Measurements from ENCODE around the gene CMSS1.

DNA sequence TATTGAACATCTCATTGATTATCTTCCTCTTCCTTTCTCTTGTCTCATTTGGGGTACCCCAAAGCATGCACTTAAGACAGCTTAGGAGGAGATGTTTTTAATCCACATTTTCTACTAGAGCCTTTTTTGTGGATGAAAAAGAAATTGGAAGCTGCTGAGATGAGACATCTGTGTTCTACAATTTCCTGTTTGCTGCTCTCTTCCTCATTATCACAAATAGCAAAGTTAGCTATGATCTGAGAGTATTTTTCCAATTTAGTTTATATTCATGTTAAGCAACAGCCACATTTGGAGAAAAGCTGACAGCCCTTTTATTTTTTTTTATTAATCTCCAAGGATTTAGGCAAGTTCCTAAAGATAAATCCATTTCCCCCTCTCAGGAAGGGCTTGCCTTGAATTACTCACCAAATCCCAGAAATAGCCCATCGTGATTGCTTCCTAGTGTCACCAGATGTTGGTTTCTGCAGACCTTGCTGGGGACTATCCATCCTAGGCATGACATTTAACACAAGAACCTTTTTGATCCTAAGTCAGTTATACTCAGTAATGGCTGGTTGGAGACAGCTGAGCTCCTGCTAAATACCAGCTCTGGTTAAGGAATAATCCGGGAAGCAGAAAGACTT lies 367.4 kb downstream of the CMSS1 start:
- TF ChIP-seq POLR2AphosphoS5 (IDR thresholded peaks at IDR 0.05; ENCODE audit: low read depth, low read length): no peak
- TF ChIP-seq, protein P1, sequence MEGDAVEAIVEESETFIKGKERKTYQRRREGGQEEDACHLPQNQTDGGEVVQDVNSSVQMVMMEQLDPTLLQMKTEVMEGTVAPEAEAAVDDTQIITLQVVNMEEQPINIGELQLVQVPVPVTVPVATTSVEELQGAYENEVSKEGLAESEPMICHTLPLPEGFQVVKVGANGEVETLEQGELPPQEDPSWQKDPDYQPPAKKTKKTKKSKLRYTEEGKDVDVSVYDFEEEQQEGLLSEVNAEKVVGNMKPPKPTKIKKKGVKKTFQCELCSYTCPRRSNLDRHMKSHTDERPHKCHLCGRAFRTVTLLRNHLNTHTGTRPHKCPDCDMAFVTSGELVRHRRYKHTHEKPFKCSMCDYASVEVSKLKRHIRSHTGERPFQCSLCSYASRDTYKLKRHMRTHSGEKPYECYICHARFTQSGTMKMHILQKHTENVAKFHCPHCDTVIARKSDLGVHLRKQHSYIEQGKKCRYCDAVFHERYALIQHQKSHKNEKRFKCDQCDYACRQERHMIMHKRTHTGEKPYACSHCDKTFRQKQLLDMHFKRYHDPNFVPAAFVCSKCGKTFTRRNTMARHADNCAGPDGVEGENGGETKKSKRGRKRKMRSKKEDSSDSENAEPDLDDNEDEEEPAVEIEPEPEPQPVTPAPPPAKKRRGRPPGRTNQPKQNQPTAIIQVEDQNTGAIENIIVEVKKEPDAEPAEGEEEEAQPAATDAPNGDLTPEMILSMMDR (IDR thresholded peaks at IDR 0.05): no peak
- TF ChIP-seq REST (IDR thresholded peaks at IDR 0.05; ENCODE audit: insufficient read depth in 1 of 2, low read depth in 2 of 2, low read length in 1 of 2): no peak
